Thyroid gland (tissue), 4 donors: ENCODE results near the gene NPFF.

Experiments
- CTCF ChIP-seq, 6 experiments: fragments of 200-600 bp in 3 of 6; fragments of 450-650 bp in 3 of 6; sonication (generic) in 3 of 6; IDR thresholded peaks; one replicate each; pipeline ENCODE4 v1.5.1; 2016 to 2019; ENCODE audit warnings: antibody characterized with exemption in 6 of 6, mild to moderate bottlenecking in 2 of 6, inconsistent platforms in 1 of 6, moderate library complexity in 1 of 6
- POLR2A ChIP-seq, 2 donors: fragments of 450-650 bp; IDR thresholded peaks; one replicate each; pipeline ENCODE4 v1.6.1; 2017; ENCODE audit warnings: antibody characterized with exemption in 2 of 2, mild to moderate bottlenecking in 2 of 2, moderate library complexity in 1 of 2

DNA sequence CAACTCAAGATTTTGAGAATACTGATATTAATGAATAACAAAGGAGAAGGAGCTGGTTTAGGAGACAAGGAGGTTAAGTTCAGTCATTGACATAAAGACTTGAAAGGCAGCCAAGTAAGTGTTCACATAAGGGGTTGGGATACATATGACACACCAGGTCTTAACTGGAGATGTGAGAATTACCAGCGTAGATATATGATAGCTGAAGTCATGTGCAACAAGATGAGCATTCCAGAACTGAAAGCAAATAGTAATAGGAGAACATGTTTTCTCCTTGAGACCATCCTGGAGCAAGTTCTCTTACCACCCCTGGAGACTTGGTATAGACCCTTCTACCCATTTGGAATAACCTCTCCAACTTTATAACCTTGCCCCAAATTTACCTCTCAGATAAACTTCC, 43.3 kb upstream of the NPFF start:
- TF ChIP-seq CTCF (IDR thresholded peaks at IDR 0.05) = no peak
- TF ChIP-seq POLR2A (IDR thresholded peaks at IDR 0.05) = no peak
